PC-3 (cell line): Measurements from ENCODE around the gene HTR3D. TPM values are rescaled to one million over a fixed set of nuclear protein-coding genes. Genes with fewer than 3 reads are reported as not detected.

Source experiments
- ATAC-seq: fragments of 200-7000 bp; cut with Tn5 transposase; 2 replicates; pipeline ENCODE4 v1.9.1; 2020; ENCODE audit warnings: mild to moderate bottlenecking, moderate library complexity
- BruUV-seq: library from RNA; stranded (reverse); fragments of 400-500 nt; replicated peaks from 2 replicates; lab custom pipeline; 2021; lab: Mats Ljungman, UMichigan
- CTCF ChIA-PET: fragments of 300-600 bp; sonication (Branson Sonifier 250); formaldehyde crosslinking; loops from one replicate; lab custom pipeline; 2022; ENCODE audit warnings: antibody characterized with exemption; lab: Charles Lee
- POLR2A ChIA-PET: fragments of 300-600 bp; sonication (Branson Sonifier 250); formaldehyde crosslinking; loops from one replicate; lab custom pipeline; 2022; ENCODE audit warnings: antibody characterized with exemption; ENCODE audit not compliant: unreplicated experiment; lab: Charles Lee
- DNase-seq: peaks from one replicate; pipeline ENCODE4 v3.0.0-alpha.2; 2015
- H2AFZ ChIP-seq: fragments of 300-600 bp; sonication (generic); 2 replicates; pipeline ENCODE4 v1.6.0; 2016; ENCODE audit warnings: antibody characterized with exemption, low read length
- H3F3A ChIP-seq: fragments of 300-600 bp; sonication (generic); one replicate; pipeline ENCODE4 v1.6.0; 2017; ENCODE audit warnings: antibody characterized with exemption, low read length, control low read depth, mild to moderate bottlenecking; ENCODE audit not compliant: unreplicated experiment
- H3K27ac ChIP-seq: fragments of 300-600 bp; sonication (generic); 2 replicates; pipeline ENCODE4 v1.5.1; 2016; ENCODE audit warnings: mild to moderate bottlenecking, low read length
- H3K27me3 ChIP-seq: fragments of 300-600 bp; sonication (generic); 2 replicates; pipeline ENCODE4 v1.6.1; 2016; ENCODE audit warnings: low read length, mixed read lengths
- H3K36me3 ChIP-seq: fragments of 300-600 bp; sonication (generic); 2 replicates; pipeline ENCODE4 v1.6.1; 2016; ENCODE audit warnings: low read depth, mixed run types, low read length, mixed read lengths
- H3K4me1 ChIP-seq: fragments of 300-600 bp; sonication (generic); 2 replicates; pipeline ENCODE4 v1.5.1; 2016; ENCODE audit warnings: low read length; ENCODE audit not compliant: insufficient read depth
- H3K4me2 ChIP-seq: fragments of 300-600 bp; sonication (generic); 2 replicates; pipeline ENCODE4 v1.6.0; 2016; ENCODE audit warnings: low read length
- H3K4me3 ChIP-seq: fragments of 300-600 bp; sonication (generic); 2 replicates; pipeline ENCODE4 v1.5.1; 2016; ENCODE audit warnings: mild to moderate bottlenecking, low read length, mixed read lengths
- H3K79me2 ChIP-seq: fragments of 300-600 bp; sonication (generic); 2 replicates; pipeline ENCODE4 v1.6.1; 2017; ENCODE audit warnings: low read length, mixed read lengths
- H3K9ac ChIP-seq: fragments of 300-600 bp; sonication (generic); 2 replicates; pipeline ENCODE4 v1.6.0; 2016; ENCODE audit warnings: mild to moderate bottlenecking, low read length
- H3K9me2 ChIP-seq: fragments of 300-600 bp; sonication (generic); replicated peaks from 2 replicates; pipeline ENCODE4 v1.6.1; 2016; ENCODE audit warnings: mixed run types, low read length, mixed read lengths
- H3K9me3 ChIP-seq: fragments of 300-600 bp; sonication (generic); 2 replicates; pipeline ENCODE4 v1.6.1; 2016; ENCODE audit warnings: low read length, mixed read lengths
- H4K20me1 ChIP-seq: fragments of 300-600 bp; sonication (generic); 2 replicates; pipeline ENCODE4 v1.6.1; 2016; ENCODE audit warnings: low read length, mixed read lengths
- CTCF ChIP-seq: fragments of 300-600 bp; sonication (generic); conservative IDR thresholded peaks from 2 replicates; pipeline ENCODE4 v1.5.1; 2017; ENCODE audit warnings: antibody characterized with exemption, low read depth, mild to moderate bottlenecking, low read length
- EZH2 ChIP-seq: fragments of 300-600 bp; sonication (generic); IDR thresholded peaks from one replicate; pipeline ENCODE4 v1.6.1; 2017; ENCODE audit warnings: antibody characterized with exemption, mild to moderate bottlenecking, low read length; ENCODE audit not compliant: unreplicated experiment
- EZH2phosphoT487 ChIP-seq: fragments of 300-600 bp; sonication (generic); IDR thresholded peaks from 2 replicates; pipeline ENCODE4 v1.6.1; 2018; ENCODE audit warnings: mild to moderate bottlenecking, antibody characterized with exemption, low read length, borderline replicate concordance
- intact Hi-C: fragments of 100-400 bp; cut with micrococcal nuclease; formaldehyde crosslinking; loops from 2 replicates; pipeline ENCODE4 v1.9.0; 2023
- total RNA-seq: library from RNA; depleted of rRNA; stranded (reverse); fragments of >200 nt; gene quantifications from 2 replicates; pipeline ENCODE4 v1.2.3, GENCODE V29; 2014

The HTR3D gene
- total RNA-seq, 1 experiment from 2014 or later: not detected

DNA sequence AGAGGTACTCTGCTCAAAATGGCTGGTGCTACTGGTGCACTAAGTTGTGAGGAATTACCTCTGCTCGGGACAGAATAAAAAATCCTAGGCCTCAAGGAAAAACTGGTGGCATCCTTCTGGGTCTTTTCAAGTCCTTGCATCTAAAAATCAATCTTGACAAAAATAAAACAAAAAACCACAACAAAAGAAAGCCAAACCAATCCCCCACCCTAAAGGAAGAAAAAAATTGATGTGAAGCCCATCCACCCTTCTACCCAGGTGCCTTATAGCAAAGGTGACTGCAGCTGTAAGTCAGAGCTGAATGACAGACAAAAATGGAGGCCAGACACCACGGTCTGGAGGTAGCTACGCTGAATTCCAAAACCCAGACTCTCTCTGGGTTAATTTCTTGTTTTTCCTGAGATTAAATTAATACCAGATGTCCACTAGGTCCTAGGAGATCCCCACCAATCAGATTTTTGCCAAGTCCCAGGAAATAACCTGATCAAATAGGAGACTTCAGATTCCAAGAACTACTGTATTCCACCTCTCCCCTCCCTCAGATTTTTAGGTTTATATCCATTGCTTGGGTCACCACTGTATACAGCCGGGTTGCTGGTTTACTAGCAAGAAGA lies 47.3 kb upstream of the HTR3D start:
- Histone ChIP-seq H3K79me2 (no peaks in the 10 kb centered on the region), H2AFZ (no peak overlapping the region), H3K4me1 (no peaks in the 10 kb centered on the region), H3K4me3 (no peak overlapping the region), H3F3A (no peaks in the 10 kb centered on the region), H3K36me3 (peaks cover 43% of the 10 kb centered on the region; the same call in 1 of the 2 replicates), H3K9me3 (no peaks in the 10 kb centered on the region), H3K27me3 (no peaks in the 10 kb centered on the region), H3K4me2 (no peak overlapping the region), H3K9me2 (no peaks in the 10 kb centered on the region), H3K9ac (no peak overlapping the region), H3K27ac (no peak overlapping the region), H4K20me1 (no peaks in the 10 kb centered on the region)
- intact Hi-C loops: no loop called here
- ATAC-seq (no peak), DNase-seq (no peak)
- BruUV-seq: no TSS peak
- ChIA-PET POLR2A (no interaction called here), CTCF (no interaction called here)
- no peak for TF ChIP-seq CTCF
- TF ChIP-seq EZH2: no peak
- TF ChIP-seq EZH2phosphoT487: no peak

DNA sequence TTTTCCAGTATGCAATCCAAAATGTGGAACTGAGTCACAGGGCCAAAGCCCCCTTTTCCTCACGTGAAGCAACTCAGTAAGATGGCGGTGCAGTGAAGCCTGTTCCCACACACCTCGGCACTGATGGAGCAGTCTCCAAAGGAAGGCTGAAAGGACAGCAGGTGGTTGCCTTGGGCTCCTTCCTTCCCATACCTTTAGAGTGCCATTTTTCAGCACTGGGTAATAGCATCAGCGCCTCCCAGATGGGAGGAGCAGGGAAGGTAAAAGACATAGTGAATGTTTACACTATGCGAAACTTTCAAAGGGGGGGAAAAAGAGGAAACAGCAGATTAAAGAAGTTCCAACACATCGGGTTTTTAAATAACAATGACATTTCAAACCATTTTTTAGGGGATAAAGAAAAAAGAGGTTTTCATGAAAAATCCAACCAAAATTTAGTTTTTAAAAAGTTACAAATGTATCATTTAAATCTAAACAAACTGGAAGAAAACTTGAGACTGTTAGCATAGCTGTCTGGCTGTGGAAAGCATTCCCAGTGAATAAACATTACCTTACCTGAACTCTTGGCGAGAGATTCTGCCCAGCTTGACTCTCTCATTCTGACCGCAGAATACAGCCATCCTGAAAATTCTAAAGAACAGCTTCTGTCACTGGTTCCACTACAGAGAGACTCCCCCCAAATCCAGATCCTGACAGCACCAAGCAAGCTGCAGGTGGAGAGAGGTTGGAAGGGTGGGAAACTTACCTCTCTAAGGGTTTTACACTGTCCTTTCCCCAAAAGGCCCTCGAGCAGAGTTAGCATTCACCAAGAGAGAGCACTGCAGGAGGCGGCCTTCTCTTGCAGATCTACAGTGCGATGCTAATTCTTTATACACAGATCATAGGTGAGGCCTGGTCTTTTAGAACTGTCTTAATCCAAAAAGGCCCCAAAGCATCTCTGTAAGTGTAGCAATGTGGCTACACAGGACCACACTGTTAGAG lies 46.5 kb upstream of the HTR3D start:
- DNase-seq: no peak
- no peak overlapping the region for H3K4me3 ChIP-seq
- no peak overlapping the region for H3K4me2 ChIP-seq
- no peaks in the 10 kb centered on the region for H3K4me1 ChIP-seq
- ChIA-PET CTCF (no interaction called here), POLR2A (no interaction called here)
- TF ChIP-seq CTCF: no peak
- no peak overlapping the region for H2AFZ ChIP-seq
- H3K27me3 ChIP-seq: no peaks in the 10 kb centered on the region
- BruUV-seq: no TSS peak
- peaks cover 44% of the 10 kb centered on the region; the same call in 1 of the 2 replicates for H3K36me3 ChIP-seq
- intact Hi-C loops: no loop called here
- H3K79me2 ChIP-seq: no peaks in the 10 kb centered on the region
- no peaks in the 10 kb centered on the region for H3F3A ChIP-seq
- H4K20me1 ChIP-seq: no peaks in the 10 kb centered on the region
- H3K9me3 ChIP-seq: no peaks in the 10 kb centered on the region
- no peak overlapping the region for H3K9ac ChIP-seq
- no peaks in the 10 kb centered on the region for H3K9me2 ChIP-seq
- no peak for ATAC-seq
- H3K27ac ChIP-seq: no peak overlapping the region
